Right atrium auricular region (tissue), 2 donors: ENCODE measurements around the gene BRPF1. TPM values are rescaled to one million over a fixed set of nuclear protein-coding genes. Genes with fewer than 3 reads are reported as not detected.

Experiments used
- DNase-seq: peaks from one replicate; pipeline ENCODE4 v3.0.0-alpha.2; 2019; ENCODE audit warnings: low spot score
- H3K27ac ChIP-seq, 2 donors: fragments of 200-600 bp; sonication (generic); 1 replicate in 1 of 2; 2 replicates in 1 of 2; pipeline ENCODE4 v1.5.1; 2016 to 2019
- H3K27me3 ChIP-seq, 2 donors: fragments of 200-600 bp; sonication (generic); one replicate each; pipeline versions ENCODE4 v1.5.1 to v1.6.0; 2017 to 2019
- H3K36me3 ChIP-seq: fragments of 200-600 bp; sonication (generic); one replicate; pipeline ENCODE4 v1.5.1; 2016
- H3K4me1 ChIP-seq, 2 donors: fragments of 200-600 bp; sonication (generic); one replicate each; pipeline versions ENCODE4 v1.5.1 to v1.6.0; 2017 to 2019
- H3K4me3 ChIP-seq, 2 donors: fragments of 200-600 bp; sonication (generic); 1 replicate in 1 of 2; 2 replicates in 1 of 2; pipeline ENCODE4 v1.5.1; 2017 to 2019; ENCODE audit warnings: mild to moderate bottlenecking in 1 of 2, moderate library complexity in 1 of 2
- H3K9me3 ChIP-seq, 2 donors: fragments of 200-600 bp; sonication (generic); one replicate each; pipeline ENCODE4 v1.5.1; 2019
- CTCF ChIP-seq, 2 donors: fragments of 200-600 bp; sonication (generic); IDR thresholded peaks; one replicate each; pipeline ENCODE4 v1.5.1; 2019; ENCODE audit warnings: antibody characterized with exemption in 2 of 2
- total RNA-seq, 2 donors: library from RNA; depleted of rRNA; stranded (reverse); fragments of >200 nt; gene quantifications; one replicate each; pipeline ENCODE4 v1.1.0, GENCODE V29; 2016

The BRPF1 gene
- total RNA-seq, 2 donors from 2014 or later: 8.8 to 15.3 TPM

- no peak for DNase-seq
- Histone ChIP-seq H3K4me1 (no peaks in the 10 kb centered on the region), H3K4me3 (no peak overlapping the region), H3K9me3 (no peaks in the 10 kb centered on the region), H3K27me3 (no peaks in the 10 kb centered on the region), H3K36me3 (no peaks in the 10 kb centered on the region), H3K27ac (no peak overlapping the region)
- TF ChIP-seq CTCF (IDR thresholded peaks at IDR 0.05): no peak
Observed at GRCh38 chr3:9717563-9717962, 14.0 kb upstream of the BRPF1 start.

- no peaks in the 10 kb centered on the region for H3K27me3 ChIP-seq
- TF ChIP-seq CTCF (IDR thresholded peaks at IDR 0.05): no peak
- no peak overlapping the region for H3K27ac ChIP-seq
- H3K9me3 ChIP-seq: no peaks in the 10 kb centered on the region
- no peaks in the 10 kb centered on the region for H3K36me3 ChIP-seq
- DNase-seq: no peak
- no peaks in the 10 kb centered on the region for H3K4me1 ChIP-seq
- no peak overlapping the region for H3K4me3 ChIP-seq
Observed at GRCh38 chr3:9718118-9718517, 13.4 kb upstream of the BRPF1 start.

- no peak for DNase-seq
- H3K27me3 ChIP-seq: no peaks in the 10 kb centered on the region
- H3K4me3 ChIP-seq: no peak overlapping the region
- H3K4me1 ChIP-seq: no peaks in the 10 kb centered on the region
- no peak for TF ChIP-seq CTCF (IDR thresholded peaks at IDR 0.05)
- no peaks in the 10 kb centered on the region for H3K36me3 ChIP-seq
- no peaks in the 10 kb centered on the region for H3K9me3 ChIP-seq
- no peak overlapping the region for H3K27ac ChIP-seq
Observed at GRCh38 chr3:9721015-9721699, 10.4 kb upstream of the BRPF1 start.

- no peaks in the 10 kb centered on the region for H3K9me3 ChIP-seq
- H3K4me3 ChIP-seq: no peak overlapping the region
- H3K27me3 ChIP-seq: no peaks in the 10 kb centered on the region
- H3K4me1 ChIP-seq: no peaks in the 10 kb centered on the region
- no peak for TF ChIP-seq CTCF (IDR thresholded peaks at IDR 0.05)
- H3K36me3 ChIP-seq: no peaks in the 10 kb centered on the region
- H3K27ac ChIP-seq: no peak overlapping the region
- DNase-seq: no peak
Observed at GRCh38 chr3:9721700-9722060, 9.9 kb upstream of the BRPF1 start.

- TF ChIP-seq CTCF (IDR thresholded peaks at IDR 0.05): no peak
- Histone ChIP-seq H3K4me3 (no peak overlapping the region), H3K4me1 (peaks cover 0 to 6% of the 10 kb centered on the region in 2 donors), H3K9me3 (no peaks in the 10 kb centered on the region), H3K36me3 (no peaks in the 10 kb centered on the region), H3K27me3 (no peaks in the 10 kb centered on the region), H3K27ac (no peak overlapping the region)
- no peak for DNase-seq
Observed at GRCh38 chr3:9725775-9726515, 5.6 kb upstream of the BRPF1 start.
